Kasumi-1 (cell line): ENCODE measurements around the gene HNRNPL.
"Not testable (repeated sequence)": the region's sequence is repeated elsewhere in the genome, so short reads cannot be mapped to it uniquely, and the experiment has no call there.

Source experiments
- DNase-seq, 2 experiments: peaks; one replicate each; lab custom pipeline; 2025; lab: John Stamatoyannopoulos, UW

HNRNPL gene

DNA sequence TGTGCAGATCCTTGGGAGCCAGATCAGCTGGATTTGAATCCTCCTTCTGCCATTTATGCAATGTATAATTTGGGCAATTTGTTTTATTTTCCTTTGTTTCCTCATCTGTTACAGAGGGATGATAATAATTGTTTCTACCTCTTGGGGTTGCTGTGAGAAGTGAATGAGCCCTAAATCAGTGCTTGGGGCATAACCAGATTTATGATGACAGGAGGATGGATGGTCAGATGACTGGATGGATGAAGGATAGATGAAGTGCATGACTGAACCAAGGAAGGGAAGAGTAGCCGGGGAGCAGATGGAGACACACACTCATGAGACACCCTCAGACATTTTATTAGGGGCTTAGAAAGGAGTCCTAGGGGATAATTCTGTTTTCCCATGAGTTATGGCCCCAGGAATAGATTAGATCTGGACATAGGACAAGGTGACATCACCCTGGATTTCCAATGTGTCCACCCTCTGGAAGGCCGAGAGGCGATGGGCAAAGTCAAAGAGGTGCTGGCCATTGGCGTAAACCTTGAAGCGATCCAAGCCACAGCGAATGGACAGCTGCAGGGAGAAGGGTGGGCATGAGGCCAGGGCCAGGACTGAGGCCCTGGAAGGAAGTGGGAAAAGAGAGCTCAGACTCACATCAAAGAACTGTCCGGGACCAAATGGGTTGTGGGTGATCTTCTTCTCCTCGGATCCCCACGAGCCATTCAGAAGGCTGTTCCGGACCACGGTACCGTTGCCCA is 48.3 kb downstream of the HNRNPL start:
- DNase-seq = no peak

- no peak for DNase-seq
Observed at GRCh38 chr19:38800577-38801347, 49.0 kb downstream of the HNRNPL start.

- DNase-seq = no peak
Observed at GRCh38 chr19:38799104-38799503, 50.7 kb downstream of the HNRNPL start.

GRCh38 chr19:38797781-38798180 is 52.0 kb downstream of the HNRNPL start:
- not testable (repeated sequence) for DNase-seq

- no peak for DNase-seq
Observed at GRCh38 chr19:38796154-38796553, 53.6 kb downstream of the HNRNPL start.

DNA sequence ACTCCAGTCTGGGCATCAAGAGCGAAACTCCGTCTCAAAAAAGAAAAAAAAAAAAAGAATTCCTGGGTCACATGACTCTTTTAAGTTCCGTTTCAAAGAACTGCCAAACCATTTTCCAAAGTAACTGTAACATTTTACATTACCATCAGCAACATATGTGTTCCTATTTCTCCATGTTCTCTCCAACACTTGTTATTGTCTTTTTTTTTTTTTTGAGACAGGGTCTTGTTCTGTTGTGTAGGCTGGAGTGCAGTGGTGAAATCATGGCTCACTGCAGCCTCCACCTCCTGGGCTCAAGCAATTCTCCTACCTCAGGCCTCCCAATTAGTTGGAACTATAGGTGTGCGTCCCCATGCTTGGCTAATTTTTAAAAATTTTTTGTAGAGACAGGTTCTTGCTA is 54.2 kb downstream of the HNRNPL start:
- no peak for DNase-seq

DNA sequence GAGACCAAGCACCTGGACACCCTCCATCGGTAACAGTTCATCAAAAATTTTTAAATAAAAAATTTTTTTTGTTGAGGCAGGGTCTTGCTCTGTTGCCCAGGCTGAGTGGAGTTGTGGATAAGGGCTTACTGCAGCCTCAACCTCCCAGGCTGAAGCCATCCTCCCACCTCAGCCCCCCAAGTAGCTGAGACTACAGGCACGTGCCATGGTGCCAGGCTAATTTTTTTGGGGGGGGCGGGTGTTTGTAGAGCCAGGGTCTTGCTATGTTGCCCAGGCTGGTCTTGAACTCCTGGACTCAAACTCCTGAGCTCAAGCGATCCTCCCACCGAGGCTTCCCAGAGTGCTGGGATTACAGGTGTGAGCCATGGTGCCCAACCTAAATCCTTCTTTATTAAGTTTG is 56.1 kb downstream of the HNRNPL start:
- no peak for DNase-seq

DNA sequence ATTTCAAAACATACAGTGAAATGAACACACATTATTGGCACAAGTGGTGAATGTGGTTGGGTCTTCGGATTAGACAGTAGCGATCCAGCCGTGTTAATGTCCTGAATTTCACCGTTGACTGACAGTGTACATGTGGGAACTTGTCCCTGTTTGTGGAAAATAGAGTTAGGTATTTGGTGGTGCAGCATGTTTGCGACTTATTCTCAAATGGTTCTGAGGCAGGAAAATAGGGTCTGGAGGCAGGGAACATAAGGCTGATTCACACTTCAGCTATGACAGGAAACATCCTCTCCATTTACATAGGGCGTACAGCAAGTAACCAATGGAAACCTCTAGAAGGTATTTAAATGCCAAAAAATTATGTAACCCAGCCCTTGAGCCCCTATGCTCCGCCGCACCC is 56.6 kb downstream of the HNRNPL start:
- no peak for DNase-seq

- DNase-seq = no peak
Observed at GRCh38 chr19:38792250-38793111, 57.3 kb downstream of the HNRNPL start.

DNA sequence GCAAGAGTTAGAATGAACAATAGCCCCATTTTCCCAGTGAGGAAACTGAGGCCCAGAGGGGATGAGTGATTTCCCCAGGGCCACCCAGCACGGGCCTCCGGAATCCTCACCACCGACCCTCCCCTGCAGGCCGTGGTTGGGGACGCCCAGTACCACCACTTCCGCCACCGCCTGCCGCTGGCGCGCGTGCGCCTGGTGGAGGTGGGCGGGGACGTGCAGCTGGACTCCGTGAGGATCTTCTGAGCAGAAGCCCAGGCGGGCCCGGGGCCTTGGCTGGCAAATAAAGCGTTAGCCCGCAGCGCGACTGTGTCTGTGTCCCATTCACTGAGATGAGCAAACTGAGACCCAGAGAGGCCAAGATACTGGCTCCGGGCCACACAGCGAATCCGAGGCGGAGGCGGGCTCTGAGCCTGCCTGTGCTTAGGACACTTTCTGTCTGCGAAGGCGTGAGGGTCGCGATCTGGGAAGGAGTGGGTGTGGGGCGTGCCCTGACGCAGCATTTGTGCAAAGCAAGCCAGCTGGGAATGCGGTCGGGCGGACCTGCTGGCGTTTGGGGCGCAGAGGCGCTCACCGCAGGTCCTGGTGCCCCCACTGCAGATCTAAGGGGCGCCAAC is 58.2 kb downstream of the HNRNPL start:
- not testable (repeated sequence) for DNase-seq

DNA sequence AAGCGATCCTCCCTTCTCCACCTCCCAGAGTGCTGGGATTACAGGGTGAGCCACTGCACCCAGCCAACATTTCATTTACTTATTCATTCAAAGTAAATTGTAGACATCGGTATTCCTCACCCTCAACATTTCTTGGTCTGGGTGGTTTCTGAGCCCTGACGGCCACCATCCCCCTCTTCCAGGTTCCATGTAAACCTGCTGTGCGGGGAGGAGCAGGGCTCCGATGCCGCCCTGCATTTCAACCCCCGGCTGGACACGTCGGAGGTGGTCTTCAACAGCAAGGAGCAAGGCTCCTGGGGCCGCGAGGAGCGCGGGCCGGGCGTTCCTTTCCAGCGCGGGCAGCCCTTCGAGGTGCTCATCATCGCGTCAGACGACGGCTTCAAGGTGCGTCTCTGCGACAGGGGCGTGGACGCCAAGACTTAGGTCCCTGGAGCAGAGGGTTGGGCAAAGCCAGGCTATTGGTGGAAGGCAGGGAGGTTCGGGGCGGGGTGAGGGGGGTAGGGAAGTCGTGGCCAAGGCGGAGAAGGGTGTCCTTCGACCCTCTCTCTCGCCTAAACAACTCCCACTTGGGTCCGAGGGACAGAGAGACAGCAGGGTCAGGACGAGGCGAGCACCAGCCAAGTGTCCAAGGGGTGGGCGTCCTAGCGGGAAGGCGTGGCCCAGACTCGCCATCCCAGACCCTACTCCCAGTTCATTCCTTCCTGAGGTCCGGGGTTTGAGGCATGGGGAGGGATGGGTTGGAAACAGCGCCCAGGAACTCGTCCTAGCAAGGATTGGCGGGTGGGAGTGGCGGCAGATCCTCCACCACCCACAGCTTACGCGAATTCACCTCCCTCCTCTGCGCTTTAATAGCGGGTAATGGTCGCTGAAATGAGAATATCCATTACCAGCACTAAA is 59.0 kb downstream of the HNRNPL start:
- not testable (repeated sequence) for DNase-seq

DNA sequence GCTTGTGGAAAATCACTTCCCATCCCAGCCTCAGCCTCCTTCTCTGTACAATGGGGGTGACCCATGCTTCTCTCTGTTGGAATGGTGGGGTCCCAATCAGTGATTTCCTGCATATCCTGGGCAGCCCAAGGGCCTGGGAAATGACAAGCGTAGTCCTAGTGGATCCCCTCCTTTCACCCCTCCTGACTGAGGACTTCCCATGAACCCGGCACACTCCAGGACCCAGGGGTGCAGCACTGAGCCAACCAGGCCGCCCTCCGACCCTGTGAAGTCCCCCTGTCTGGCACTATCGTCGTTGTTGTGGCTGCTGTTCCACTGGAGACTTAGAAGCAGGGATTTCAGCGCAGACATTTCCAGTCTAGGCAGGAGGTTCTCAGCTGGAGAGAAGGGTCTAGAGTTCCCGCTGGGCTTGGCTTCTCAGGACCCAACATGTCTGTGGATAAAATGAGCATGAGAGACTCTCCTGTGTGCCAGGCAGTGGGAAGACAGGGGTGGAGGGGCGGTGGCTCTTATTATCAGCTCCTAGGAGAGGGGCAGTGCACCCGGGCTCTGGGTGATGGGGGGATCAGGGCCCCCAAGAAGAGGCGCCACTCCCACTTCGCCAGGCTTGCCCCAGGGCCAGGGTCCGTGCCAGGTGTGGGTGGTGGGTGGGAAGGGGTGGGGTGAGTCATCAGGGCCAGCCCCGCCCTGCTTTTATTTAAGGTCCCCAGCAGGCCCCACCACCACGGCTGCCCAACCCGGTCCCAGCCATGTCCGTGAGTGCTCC is 61.1 kb downstream of the HNRNPL start, which contains the start of gene LGALS7B:
Gene LGALS7B (plus strand): TSS at position 723 of the 766 bp plus-strand sequence. CDS start 27 bp downstream, at position 750.
- no peak for DNase-seq

GRCh38 chr19:38786572-38787265 is 63.1 kb downstream of the HNRNPL start:
- no peak for DNase-seq
